HEK293 (cell line): Measurements from ENCODE around the gene KCNQ1.

ENCODE experiments used
- BCL11A ChIP-seq: fragments of 450-650 bp; formaldehyde crosslinking; IDR thresholded peaks from 2 replicates; pipeline ENCODE4 v1.5.1; 2016; ENCODE audit warnings: low read depth, missing biosample characterization, missing genetic modification characterization
- CTCF ChIP-seq: fragments of 450-650 bp; formaldehyde crosslinking; IDR thresholded peaks from 2 replicates; pipeline ENCODE4 v1.5.1; 2016; ENCODE audit warnings: missing biosample characterization, missing genetic modification characterization
- GLI4 ChIP-seq: fragments of 450-650 bp; formaldehyde crosslinking; IDR thresholded peaks from 2 replicates; pipeline ENCODE4 v1.5.1; 2016; ENCODE audit warnings: missing biosample characterization, missing genetic modification characterization
- HOXA7 ChIP-seq: sonication (generic); formaldehyde crosslinking; IDR thresholded peaks from 2 replicates; pipeline ENCODE4 v1.8.1; 2022; ENCODE audit warnings: missing genetic modification reagents, borderline replicate concordance
- HOXD13 ChIP-seq: sonication (generic); formaldehyde crosslinking; IDR thresholded peaks from 2 replicates; pipeline ENCODE4 v1.8.0; 2022; ENCODE audit warnings: missing genetic modification reagents, borderline replicate concordance
- KLF8 ChIP-seq: fragments of 450-650 bp; formaldehyde crosslinking; IDR thresholded peaks from 2 replicates; pipeline ENCODE4 v1.5.1; 2016; ENCODE audit warnings: missing biosample characterization, missing genetic modification characterization
- REST ChIP-seq: fragments of 450-650 bp; formaldehyde crosslinking; IDR thresholded peaks from 2 replicates; pipeline ENCODE4 v1.5.1; 2016; ENCODE audit warnings: missing biosample characterization, missing genetic modification characterization
- ZFHX2 ChIP-seq: fragments of 450-650 bp; formaldehyde crosslinking; conservative IDR thresholded peaks from 2 replicates; pipeline ENCODE4 v1.5.1; 2016; ENCODE audit warnings: missing biosample characterization, missing genetic modification characterization
- ZNF146 ChIP-seq: fragments of 450-650 bp; formaldehyde crosslinking; IDR thresholded peaks from 2 replicates; pipeline ENCODE4 v1.5.1; 2016; ENCODE audit warnings: missing biosample characterization, missing genetic modification characterization
- ZNF223 ChIP-seq: fragments of 450-650 bp; formaldehyde crosslinking; IDR thresholded peaks from 2 replicates; pipeline ENCODE4 v1.5.1; 2016; ENCODE audit warnings: missing biosample characterization, missing genetic modification characterization
- ZNF292 ChIP-seq: fragments of 450-650 bp; formaldehyde crosslinking; IDR thresholded peaks from 2 replicates; pipeline ENCODE4 v1.5.1; 2016; ENCODE audit warnings: low read depth, missing biosample characterization, missing genetic modification characterization, borderline replicate concordance
- ZNF426 ChIP-seq: fragments of 450-650 bp; formaldehyde crosslinking; IDR thresholded peaks from 2 replicates; pipeline ENCODE4 v1.5.1; 2017; ENCODE audit warnings: missing biosample characterization, missing genetic modification characterization, mild to moderate bottlenecking, inconsistent platforms, moderate library complexity
- ZNF544 ChIP-seq: fragments of 450-650 bp; formaldehyde crosslinking; IDR thresholded peaks from 2 replicates; pipeline ENCODE4 v1.5.0; 2017; ENCODE audit warnings: missing biosample characterization, missing genetic modification characterization
- ZNF600 ChIP-seq: fragments of 450-650 bp; formaldehyde crosslinking; IDR thresholded peaks from 2 replicates; pipeline ENCODE4 v1.5.1; 2016; ENCODE audit warnings: missing biosample characterization, missing genetic modification characterization
- ZNF621 ChIP-seq: fragments of 450-650 bp; formaldehyde crosslinking; IDR thresholded peaks from 2 replicates; pipeline ENCODE4 v1.5.1; 2017; ENCODE audit warnings: missing biosample characterization, missing genetic modification characterization
- ZNF670 ChIP-seq: fragments of 450-650 bp; formaldehyde crosslinking; IDR thresholded peaks from 2 replicates; pipeline ENCODE4 v1.5.1; 2016; ENCODE audit warnings: missing biosample characterization, missing genetic modification characterization, low read depth
- ZNF677 ChIP-seq: fragments of 450-650 bp; IDR thresholded peaks from 2 replicates; pipeline ENCODE4 v1.5.0; 2018; ENCODE audit warnings: missing biosample characterization, mild to moderate bottlenecking, missing genetic modification characterization, moderate library complexity
- ZNF747 ChIP-seq: fragments of 450-650 bp; formaldehyde crosslinking; IDR thresholded peaks from 2 replicates; pipeline ENCODE4 v1.5.1; 2016; ENCODE audit warnings: missing biosample characterization, missing genetic modification characterization
- ZNF777 ChIP-seq: fragments of 450-650 bp; formaldehyde crosslinking; IDR thresholded peaks from 2 replicates; pipeline ENCODE4 v1.5.1; 2017; ENCODE audit warnings: missing biosample characterization, missing genetic modification characterization, borderline replicate concordance
- ZNF791 ChIP-seq: fragments of 450-650 bp; formaldehyde crosslinking; IDR thresholded peaks from 2 replicates; pipeline ENCODE4 v1.5.1; 2016; ENCODE audit warnings: missing biosample characterization, missing genetic modification characterization
- ZNF792 ChIP-seq: fragments of 450-650 bp; formaldehyde crosslinking; IDR thresholded peaks from 2 replicates; pipeline ENCODE4 v1.5.1; 2016; ENCODE audit warnings: missing biosample characterization, missing genetic modification characterization
- TF ChIP-seq, protein P1 (sequence below): fragments of 450-650 bp; formaldehyde crosslinking; IDR thresholded peaks from 2 replicates; pipeline ENCODE4 v1.5.1; 2016; ENCODE audit warnings: missing biosample characterization, missing genetic modification characterization
- TF ChIP-seq, protein P2 (sequence below): fragments of 450-650 bp; formaldehyde crosslinking; IDR thresholded peaks from 2 replicates; pipeline ENCODE4 v1.5.1; 2016; ENCODE audit warnings: missing biosample characterization, missing genetic modification characterization
- TF ChIP-seq, protein P3 (sequence below): fragments of 450-650 bp; formaldehyde crosslinking; IDR thresholded peaks from 2 replicates; pipeline ENCODE4 v1.5.0; 2017; ENCODE audit warnings: missing biosample characterization, missing genetic modification characterization, borderline replicate concordance
- TF ChIP-seq, protein P4 (sequence below): fragments of 450-650 bp; formaldehyde crosslinking; IDR thresholded peaks from 2 replicates; pipeline ENCODE4 v1.5.1; 2016; ENCODE audit warnings: missing biosample characterization, missing genetic modification characterization
- TF ChIP-seq, protein P5 (sequence below): fragments of 450-650 bp; formaldehyde crosslinking; optimal IDR thresholded peaks from 2 replicates; pipeline ENCODE3; 2016; ENCODE audit warnings: missing biosample characterization, mild to moderate bottlenecking, missing genetic modification characterization

Gene KCNQ1

DNA sequence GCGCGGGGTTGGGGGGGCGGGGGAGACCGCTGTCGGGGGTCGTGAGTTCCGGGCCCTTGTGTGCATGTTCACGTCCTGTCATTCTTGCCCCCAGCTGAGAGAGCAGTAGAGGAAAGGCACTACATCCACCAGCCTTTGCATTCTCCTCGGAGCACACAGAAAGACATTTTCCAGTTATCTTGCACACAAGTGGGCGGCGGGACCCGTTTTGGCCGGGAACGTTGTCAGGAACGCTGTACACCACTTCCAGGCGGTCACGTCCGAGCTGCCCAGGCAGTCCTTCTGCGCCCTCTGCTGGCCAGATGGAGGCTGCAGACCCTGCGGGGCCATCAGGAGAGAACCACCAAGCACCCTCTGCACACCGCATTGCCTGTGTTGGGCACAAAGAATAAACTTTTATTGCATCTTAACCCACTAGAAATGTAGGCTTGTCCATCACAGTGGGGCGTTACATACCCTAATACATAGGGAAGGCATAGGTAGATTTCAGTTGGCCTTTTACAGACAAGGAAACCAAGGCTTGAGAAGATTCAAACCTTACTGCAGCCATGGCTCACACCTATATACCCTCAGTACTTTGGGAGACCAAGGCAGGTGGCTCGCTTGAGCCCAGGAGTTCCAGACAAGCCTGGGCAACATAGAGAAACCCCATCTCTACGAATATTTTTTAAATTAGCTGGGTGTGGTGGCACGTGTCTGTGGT, 443.6 kb downstream of the KCNQ1 start (continued):
- TF ChIP-seq CTCF (tag by site-specific recombination): peak; percentile 81
- TF ChIP-seq, protein P1, sequence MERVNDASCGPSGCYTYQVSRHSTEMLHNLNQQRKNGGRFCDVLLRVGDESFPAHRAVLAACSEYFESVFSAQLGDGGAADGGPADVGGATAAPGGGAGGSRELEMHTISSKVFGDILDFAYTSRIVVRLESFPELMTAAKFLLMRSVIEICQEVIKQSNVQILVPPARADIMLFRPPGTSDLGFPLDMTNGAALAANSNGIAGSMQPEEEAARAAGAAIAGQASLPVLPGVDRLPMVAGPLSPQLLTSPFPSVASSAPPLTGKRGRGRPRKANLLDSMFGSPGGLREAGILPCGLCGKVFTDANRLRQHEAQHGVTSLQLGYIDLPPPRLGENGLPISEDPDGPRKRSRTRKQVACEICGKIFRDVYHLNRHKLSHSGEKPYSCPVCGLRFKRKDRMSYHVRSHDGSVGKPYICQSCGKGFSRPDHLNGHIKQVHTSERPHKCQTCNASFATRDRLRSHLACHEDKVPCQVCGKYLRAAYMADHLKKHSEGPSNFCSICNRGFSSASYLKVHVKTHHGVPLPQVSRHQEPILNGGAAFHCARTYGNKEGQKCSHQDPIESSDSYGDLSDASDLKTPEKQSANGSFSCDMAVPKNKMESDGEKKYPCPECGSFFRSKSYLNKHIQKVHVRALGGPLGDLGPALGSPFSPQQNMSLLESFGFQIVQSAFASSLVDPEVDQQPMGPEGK (tag by site-specific recombination): no peak
- no peak for TF ChIP-seq ZNF677
- TF ChIP-seq, protein P2, sequence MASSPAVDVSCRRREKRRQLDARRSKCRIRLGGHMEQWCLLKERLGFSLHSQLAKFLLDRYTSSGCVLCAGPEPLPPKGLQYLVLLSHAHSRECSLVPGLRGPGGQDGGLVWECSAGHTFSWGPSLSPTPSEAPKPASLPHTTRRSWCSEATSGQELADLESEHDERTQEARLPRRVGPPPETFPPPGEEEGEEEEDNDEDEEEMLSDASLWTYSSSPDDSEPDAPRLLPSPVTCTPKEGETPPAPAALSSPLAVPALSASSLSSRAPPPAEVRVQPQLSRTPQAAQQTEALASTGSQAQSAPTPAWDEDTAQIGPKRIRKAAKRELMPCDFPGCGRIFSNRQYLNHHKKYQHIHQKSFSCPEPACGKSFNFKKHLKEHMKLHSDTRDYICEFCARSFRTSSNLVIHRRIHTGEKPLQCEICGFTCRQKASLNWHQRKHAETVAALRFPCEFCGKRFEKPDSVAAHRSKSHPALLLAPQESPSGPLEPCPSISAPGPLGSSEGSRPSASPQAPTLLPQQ (tag by site-specific recombination): 0 out of 2 replicates have a peak, but pooled peaks have one; percentile 31
- no peak for TF ChIP-seq ZNF544
- no peak for TF ChIP-seq BCL11A (tag by site-specific recombination)
- TF ChIP-seq, protein P3, sequence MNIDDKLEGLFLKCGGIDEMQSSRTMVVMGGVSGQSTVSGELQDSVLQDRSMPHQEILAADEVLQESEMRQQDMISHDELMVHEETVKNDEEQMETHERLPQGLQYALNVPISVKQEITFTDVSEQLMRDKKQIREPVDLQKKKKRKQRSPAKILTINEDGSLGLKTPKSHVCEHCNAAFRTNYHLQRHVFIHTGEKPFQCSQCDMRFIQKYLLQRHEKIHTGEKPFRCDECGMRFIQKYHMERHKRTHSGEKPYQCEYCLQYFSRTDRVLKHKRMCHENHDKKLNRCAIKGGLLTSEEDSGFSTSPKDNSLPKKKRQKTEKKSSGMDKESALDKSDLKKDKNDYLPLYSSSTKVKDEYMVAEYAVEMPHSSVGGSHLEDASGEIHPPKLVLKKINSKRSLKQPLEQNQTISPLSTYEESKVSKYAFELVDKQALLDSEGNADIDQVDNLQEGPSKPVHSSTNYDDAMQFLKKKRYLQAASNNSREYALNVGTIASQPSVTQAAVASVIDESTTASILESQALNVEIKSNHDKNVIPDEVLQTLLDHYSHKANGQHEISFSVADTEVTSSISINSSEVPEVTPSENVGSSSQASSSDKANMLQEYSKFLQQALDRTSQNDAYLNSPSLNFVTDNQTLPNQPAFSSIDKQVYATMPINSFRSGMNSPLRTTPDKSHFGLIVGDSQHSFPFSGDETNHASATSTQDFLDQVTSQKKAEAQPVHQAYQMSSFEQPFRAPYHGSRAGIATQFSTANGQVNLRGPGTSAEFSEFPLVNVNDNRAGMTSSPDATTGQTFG (tag by site-specific recombination): no peak
- no peak for TF ChIP-seq ZNF223
- TF ChIP-seq ZNF777 (tag by site-specific recombination): no peak
- TF ChIP-seq ZNF621 (tag by site-specific recombination): no peak
- TF ChIP-seq ZNF792 (tag by site-specific recombination): no peak
- no peak for TF ChIP-seq ZNF791
- TF ChIP-seq ZNF426 (tag by site-specific recombination): no peak
- TF ChIP-seq REST (tag by site-specific recombination): no peak
- 0 out of 2 replicates have a peak, but pooled peaks have one; percentile 25 for TF ChIP-seq KLF8 (tag by site-specific recombination)
- TF ChIP-seq, protein P4, sequence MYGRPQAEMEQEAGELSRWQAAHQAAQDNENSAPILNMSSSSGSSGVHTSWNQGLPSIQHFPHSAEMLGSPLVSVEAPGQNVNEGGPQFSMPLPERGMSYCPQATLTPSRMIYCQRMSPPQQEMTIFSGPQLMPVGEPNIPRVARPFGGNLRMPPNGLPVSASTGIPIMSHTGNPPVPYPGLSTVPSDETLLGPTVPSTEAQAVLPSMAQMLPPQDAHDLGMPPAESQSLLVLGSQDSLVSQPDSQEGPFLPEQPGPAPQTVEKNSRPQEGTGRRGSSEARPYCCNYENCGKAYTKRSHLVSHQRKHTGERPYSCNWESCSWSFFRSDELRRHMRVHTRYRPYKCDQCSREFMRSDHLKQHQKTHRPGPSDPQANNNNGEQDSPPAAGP (tag by site-specific recombination): peak; percentile 23; the same call in 1 of the 2 replicates
- no peak for TF ChIP-seq HOXD13 (CRISPR knock-in tag)
- no peak for TF ChIP-seq ZNF146 (tag by site-specific recombination)
- TF ChIP-seq ZNF747 (tag by site-specific recombination): no peak
- TF ChIP-seq GLI4 (tag by site-specific recombination): no peak
- peak; percentile 72 for TF ChIP-seq ZNF600 (tag by site-specific recombination)
- TF ChIP-seq ZFHX2: peak; percentile 55
- TF ChIP-seq, protein P5, sequence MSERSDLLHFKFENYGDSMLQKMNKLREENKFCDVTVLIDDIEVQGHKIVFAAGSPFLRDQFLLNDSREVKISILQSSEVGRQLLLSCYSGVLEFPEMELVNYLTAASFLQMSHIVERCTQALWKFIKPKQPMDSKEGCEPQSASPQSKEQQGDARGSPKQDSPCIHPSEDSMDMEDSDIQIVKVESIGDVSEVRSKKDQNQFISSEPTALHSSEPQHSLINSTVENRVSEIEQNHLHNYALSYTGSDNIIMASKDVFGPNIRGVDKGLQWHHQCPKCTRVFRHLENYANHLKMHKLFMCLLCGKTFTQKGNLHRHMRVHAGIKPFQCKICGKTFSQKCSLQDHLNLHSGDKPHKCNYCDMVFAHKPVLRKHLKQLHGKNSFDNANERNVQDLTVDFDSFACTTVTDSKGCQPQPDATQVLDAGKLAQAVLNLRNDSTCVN: peak; percentile 45
- no peak for TF ChIP-seq ZNF670 (tag by site-specific recombination)
- no peak for TF ChIP-seq ZNF292
- TF ChIP-seq HOXA7 (CRISPR knock-in tag): no peak
